ENCODE measurements around the gene COBL. TPM values are rescaled to one million over a fixed set of nuclear protein-coding genes. Genes with fewer than 3 reads are reported as not detected.

The COBL gene
- total and polyA plus RNA-seq, 2 donors (not counting 3 experiments of a cell fraction or from before 2014, with no cell fraction given), result 0.11 TPM; not detected in 1

GRCh38 chr7:51006483-51007235 lies 309.9 kb downstream of the COBL start:
- Histone ChIP-seq H3K9ac (replicated peaks; ENCODE audit: extremely low read depth, insufficient read depth, low read length) (no peak overlapping the region), H3K9me1 (replicated peaks; ENCODE audit: control insufficient read depth, extremely low read depth, insufficient read depth, low read length) (no peaks in the 10 kb centered on the region), H4K20me1 (replicated peaks; ENCODE audit: control insufficient read depth, extremely low read depth, insufficient read depth, low read length) (no peaks in the 10 kb centered on the region), H3K79me2 (ENCODE audit: control insufficient read depth, insufficient read depth, low read length) (no peaks in the 10 kb centered on the region), H3K4me1 (ENCODE audit: control insufficient read depth, extremely low read depth, insufficient read depth, low read length) (no peaks in the 10 kb centered on the region), H3K9me3 (replicated peaks; ENCODE audit: control insufficient read depth, insufficient read depth, low read length) (no peaks in the 10 kb centered on the region), H3K4me2 (ENCODE audit: insufficient read depth, low read length) (no peak overlapping the region), H3K4me3 (replicated peaks in 1 of 3; ENCODE audit: insufficient read depth in 1 of 3, low read depth in 1 of 3, low read length in 3 of 3) (no peak overlapping the region), H3K27me3 (ENCODE audit: control insufficient read depth in 2 of 2, insufficient read depth in 2 of 2, low read length in 2 of 2) (peaks cover 2 to 8% of the 10 kb centered on the region in 2 experiments), H3K36me3 (ENCODE audit: control insufficient read depth in 2 of 2, extremely low read depth in 1 of 2, insufficient read depth in 2 of 2, low read length in 2 of 2) (no peaks in the 10 kb centered on the region), H2AFZ (ENCODE audit: low read depth, low read length) (no peak overlapping the region), H3K27ac (ENCODE audit: insufficient read depth, low read depth, low read length) (no peak overlapping the region)
- intact Hi-C loops (cut with micrococcal nuclease) (no loop called here), dilution Hi-C loops (cut with MboI; ENCODE audit: extremely low pct_ligation_motif_present, low sequenced_read_pairs) (no loop called here)
- TF ChIP-seq FOS (IDR thresholded peaks at IDR 0.05; ENCODE audit: borderline replicate concordance, insufficient read depth, low read length) (no peak), MYC (IDR thresholded peaks at IDR 0.05; ENCODE audit: low read depth, low read length) (no peak), EZH2 (IDR thresholded peaks at IDR 0.05; ENCODE audit: borderline replicate concordance, low read depth, low read length, severe bottlenecking) (no peak), GATA2 (IDR thresholded peaks at IDR 0.05; ENCODE audit: insufficient read depth, insufficient read length, low read depth, low read length) (no peak), JUN (IDR thresholded peaks at IDR 0.05; ENCODE audit: borderline replicate concordance, insufficient read depth, insufficient read length, low read depth) (no peak), MAX (IDR thresholded peaks at IDR 0.05; ENCODE audit: insufficient read depth, insufficient read length) (no peak)
- TF ChIP-seq, protein P1, sequence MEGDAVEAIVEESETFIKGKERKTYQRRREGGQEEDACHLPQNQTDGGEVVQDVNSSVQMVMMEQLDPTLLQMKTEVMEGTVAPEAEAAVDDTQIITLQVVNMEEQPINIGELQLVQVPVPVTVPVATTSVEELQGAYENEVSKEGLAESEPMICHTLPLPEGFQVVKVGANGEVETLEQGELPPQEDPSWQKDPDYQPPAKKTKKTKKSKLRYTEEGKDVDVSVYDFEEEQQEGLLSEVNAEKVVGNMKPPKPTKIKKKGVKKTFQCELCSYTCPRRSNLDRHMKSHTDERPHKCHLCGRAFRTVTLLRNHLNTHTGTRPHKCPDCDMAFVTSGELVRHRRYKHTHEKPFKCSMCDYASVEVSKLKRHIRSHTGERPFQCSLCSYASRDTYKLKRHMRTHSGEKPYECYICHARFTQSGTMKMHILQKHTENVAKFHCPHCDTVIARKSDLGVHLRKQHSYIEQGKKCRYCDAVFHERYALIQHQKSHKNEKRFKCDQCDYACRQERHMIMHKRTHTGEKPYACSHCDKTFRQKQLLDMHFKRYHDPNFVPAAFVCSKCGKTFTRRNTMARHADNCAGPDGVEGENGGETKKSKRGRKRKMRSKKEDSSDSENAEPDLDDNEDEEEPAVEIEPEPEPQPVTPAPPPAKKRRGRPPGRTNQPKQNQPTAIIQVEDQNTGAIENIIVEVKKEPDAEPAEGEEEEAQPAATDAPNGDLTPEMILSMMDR (IDR thresholded peaks at IDR 0.05; ENCODE audit: extremely low read depth in 1 of 2, insufficient read depth in 1 of 2, low read depth in 1 of 2, low read length in 2 of 2), result no peak
- BruUV-seq (replicated peaks), result no TSS peak
- FAIRE-seq (no peak), DNase-seq (ENCODE audit: low read depth, low spot score) (no peak)
- ChIA-PET POLR2A (no interaction called here), CTCF (interaction anchor here (0.8 to 1.6 kb wide), 2 partner anchors 23 to 46 kb away, joined by 3 to 6 read pairs; no protein-coding TSS in a partner anchor)
